AG09309 (cell line): ENCODE data around the gene NRL.

Experiments
- DNase-seq: peaks from one replicate; pipeline ENCODE4 v3.0.0-alpha.2; 2010; ENCODE audit warnings: low read depth
- H3K4me3 ChIP-seq: 2 replicates; pipeline ENCODE4 v1.5.1; 2011; ENCODE audit warnings: mild to moderate bottlenecking, low read depth, low read length, moderate library complexity; ENCODE audit not compliant: control insufficient read depth
- CTCF ChIP-seq: IDR thresholded peaks from 2 replicates; pipeline ENCODE4 v1.5.1; 2011; ENCODE audit warnings: mild to moderate bottlenecking, low read depth, low read length, inconsistent platforms; ENCODE audit not compliant: insufficient read depth, control insufficient read depth; ENCODE audit errors: missing control alignments

Gene NRL

GRCh38 chr14:24145219-24145618 lies 30.5 kb upstream of the NRL start:
- DNase-seq = no peak
- peak overlapping the region; percentile 93; the same call in 1 of the 2 replicates for H3K4me3 ChIP-seq
- no peak for TF ChIP-seq CTCF

GRCh38 chr14:24144451-24144850 lies 29.7 kb upstream of the NRL start:
- TF ChIP-seq CTCF = no peak
- H3K4me3 ChIP-seq = no peak overlapping the region
- DNase-seq = no peak

DNA sequence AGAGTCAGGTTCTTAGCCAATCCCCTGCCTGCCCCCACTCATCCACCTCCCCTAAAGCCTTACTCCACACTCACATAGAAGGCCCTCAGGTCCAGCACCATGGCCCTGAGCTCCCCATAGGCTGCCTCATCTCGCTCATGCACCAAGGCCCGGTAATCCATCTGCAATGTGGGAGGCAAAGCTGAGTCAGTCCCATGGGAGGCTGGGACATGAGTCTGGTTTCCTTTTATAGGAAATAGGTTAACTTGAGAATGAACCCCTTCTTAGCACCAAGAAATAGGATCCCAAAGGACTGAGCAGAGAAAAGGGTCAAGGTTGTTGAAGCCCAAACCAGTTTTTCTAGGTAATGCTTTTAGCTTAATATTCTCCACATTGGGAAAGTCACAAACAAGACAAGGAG lies 28.8 kb upstream of the NRL start:
- DNase-seq = no peak
- TF ChIP-seq CTCF = no peak
- H3K4me3 ChIP-seq = no peak overlapping the region

DNA sequence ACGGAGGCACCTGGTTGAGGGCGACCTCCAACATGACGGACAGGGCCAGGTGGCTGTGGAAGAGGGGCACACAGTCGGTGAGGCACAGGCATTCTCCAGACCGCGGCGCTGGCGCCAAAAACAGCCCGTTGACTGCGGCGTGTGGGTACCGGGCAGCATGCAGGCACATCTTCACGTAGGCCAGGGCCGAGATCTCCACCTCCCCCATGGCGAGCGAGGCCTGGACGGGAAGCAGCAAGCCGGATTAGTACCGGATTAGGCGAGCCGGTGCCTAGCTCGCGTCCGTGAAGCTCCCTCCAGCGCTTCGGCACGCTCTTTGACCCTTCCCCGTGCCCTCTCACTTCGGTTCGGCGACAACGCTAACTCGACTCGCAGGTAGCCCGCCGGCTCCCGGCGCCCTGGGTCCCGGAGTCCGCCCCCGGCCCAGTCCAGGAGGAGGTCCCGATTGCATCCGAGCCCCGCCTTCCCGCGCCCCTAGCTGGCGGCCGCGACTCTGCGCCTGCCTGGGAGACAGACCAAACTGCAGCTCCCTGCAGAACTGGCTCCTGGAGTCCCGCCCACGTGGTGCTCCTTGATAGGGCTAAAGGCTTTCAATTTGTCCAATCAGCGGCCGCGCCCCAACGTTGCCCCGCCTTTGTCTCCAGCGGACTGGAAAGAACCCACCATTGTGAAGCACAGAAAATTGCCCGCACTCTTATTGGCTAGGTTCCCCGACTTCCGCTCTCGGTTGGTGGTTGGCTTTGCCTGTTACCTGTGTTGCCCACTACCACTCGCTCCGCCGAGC lies 26.5 kb upstream of the NRL start, which contains the start of gene EMC9:
TSS of gene EMC9 (minus strand) at position 495 of the 784 bp plus-strand sequence. CDS start at position 208, 287 bp downstream.
- H3K4me3 ChIP-seq = peak within 1 kb of the TSS; percentile 99
- peak; percentile 43 for TF ChIP-seq CTCF
- peak; percentile 95 for DNase-seq

GRCh38 chr14:24139272-24139934 lies 24.7 kb upstream of the NRL start:
- no peak for TF ChIP-seq CTCF
- DNase-seq = no peak
- peak overlapping the region; percentile 9 for H3K4me3 ChIP-seq

- no peak overlapping the region for H3K4me3 ChIP-seq
- no peak for DNase-seq
- no peak for TF ChIP-seq CTCF
Measured at GRCh38 chr14:24138396-24139271, 23.9 kb upstream of the NRL start.
